SJSA1 (cell line): ENCODE measurements around the gene MARS1. TPM values are rescaled to one million over a fixed set of nuclear protein-coding genes. Genes with fewer than 3 reads are reported as not detected.
"Not testable (repeated sequence)": the region's sequence is repeated elsewhere in the genome, so short reads cannot be mapped to it uniquely, and the experiment has no call there.

ENCODE experiments used
- DNase-seq, 2 experiments: peaks; one replicate each; pipeline ENCODE4 v3.0.0-alpha.2; 2015 to 2020; ENCODE audit warnings: low spot score in 2 of 2, low read depth in 1 of 2
- H3K27ac ChIP-seq: fragments of 250-450 bp; sonication (Bioruptor Pico); 2 replicates; pipeline ENCODE4 v1.5.1; 2020; ENCODE audit warnings: mild to moderate bottlenecking, moderate library complexity
- H3K27me3 ChIP-seq: fragments of 250-450 bp; sonication (Bioruptor Pico); replicated peaks from 2 replicates; pipeline ENCODE4 v1.5.1; 2020; ENCODE audit warnings: mild to moderate bottlenecking, moderate library complexity
- H3K36me3 ChIP-seq: fragments of 250-450 bp; sonication (Bioruptor Pico); 2 replicates; pipeline ENCODE4 v1.5.1; 2020; ENCODE audit warnings: mild to moderate bottlenecking
- H3K4me1 ChIP-seq: fragments of 250-450 bp; sonication (Bioruptor Pico); replicated peaks from 2 replicates; pipeline ENCODE4 v1.6.1; 2021; ENCODE audit warnings: mild to moderate bottlenecking
- H3K4me3 ChIP-seq: fragments of 250-450 bp; sonication (Bioruptor Pico); 2 replicates; pipeline ENCODE4 v1.5.1; 2020; ENCODE audit warnings: mild to moderate bottlenecking
- H3K9me3 ChIP-seq: fragments of 250-450 bp; sonication (Bioruptor Pico); replicated peaks from 2 replicates; pipeline ENCODE4 v1.5.1; 2020; ENCODE audit warnings: mild to moderate bottlenecking
- total RNA-seq: library from RNA; depleted of rRNA; stranded (reverse); fragments of >200 nt; shearing (Covaris generic); gene quantifications from 2 replicates; pipeline ENCODE4 v1.2.3, GENCODE V29; 2014; rRNA removed

Gene MARS1
- 3,352 and 4,750 TPM in 2 replicates for total RNA-seq

GRCh38 chr12:57487597-57488401 lies at the start of gene MARS1:
TSS of gene MARS1 (plus strand) at chr12:57488068. CDS start at chr12:57488091, 23 bp downstream.
- H3K9me3 ChIP-seq: peaks cover 3% of the 10 kb centered on the region; the same call in 1 of the 2 replicates
- H3K4me1 ChIP-seq: peaks cover 38% of the 10 kb centered on the region
- no peaks in the 10 kb centered on the region for H3K27me3 ChIP-seq
- H3K4me3 ChIP-seq: peak within 1 kb of the TSS; percentile 67
- peak within 1 kb of the TSS; percentile 50 for H3K27ac ChIP-seq
- peak; percentile 100 for DNase-seq
- peaks cover 48% of the 10 kb centered on the region for H3K36me3 ChIP-seq

GRCh38 chr12:57438400-57438799 lies 49.5 kb upstream of the MARS1 start:
- Histone ChIP-seq H3K36me3 (no peaks in the 10 kb centered on the region), H3K4me1 (0 out of 2 replicates have a peak, but pooled peaks cover 3% of the 10 kb centered on the region), H3K4me3 (no peak overlapping the region), H3K27me3 (no peaks in the 10 kb centered on the region), H3K27ac (no peak overlapping the region), H3K9me3 (peaks cover 20% of the 10 kb centered on the region)
- no peak for DNase-seq

GRCh38 chr12:57439762-57440266 lies 48.1 kb upstream of the MARS1 start:
- Histone ChIP-seq H3K36me3 (no peaks in the 10 kb centered on the region), H3K4me3 (no peak overlapping the region), H3K27me3 (no peaks in the 10 kb centered on the region), H3K4me1 (0 out of 2 replicates have a peak, but pooled peaks cover 3% of the 10 kb centered on the region), H3K27ac (no peak overlapping the region), H3K9me3 (peaks cover 20% of the 10 kb centered on the region)
- peak; percentile 81 to 84 for DNase-seq

- H3K4me1 ChIP-seq, H3K36me3 ChIP-seq, H3K27ac ChIP-seq, DNase-seq, H3K4me3 ChIP-seq, H3K27me3 ChIP-seq: not testable (repeated sequence)
- H3K9me3 ChIP-seq: peaks cover 20% of the 10 kb centered on the region
Observed at GRCh38 chr12:57441393-57441792, 46.5 kb upstream of the MARS1 start.

GRCh38 chr12:57441846-57442427 lies 45.9 kb upstream of the MARS1 start:
- no peak overlapping the region for H3K27ac ChIP-seq
- H3K4me1 ChIP-seq: 0 out of 2 replicates have a peak, but pooled peaks cover 3% of the 10 kb centered on the region
- no peak for DNase-seq
- H3K27me3 ChIP-seq: no peaks in the 10 kb centered on the region
- no peak overlapping the region for H3K4me3 ChIP-seq
- peaks cover 20% of the 10 kb centered on the region for H3K9me3 ChIP-seq
- H3K36me3 ChIP-seq: no peaks in the 10 kb centered on the region

- peaks cover 20% of the 10 kb centered on the region for H3K9me3 ChIP-seq
- not testable (repeated sequence) for H3K4me1 ChIP-seq, H3K36me3 ChIP-seq, H3K27ac ChIP-seq, H3K27me3 ChIP-seq, H3K4me3 ChIP-seq
- DNase-seq: peak in 1 of 2 experiments; percentile 79
Observed at GRCh38 chr12:57444337-57444736, 43.5 kb upstream of the MARS1 start.

GRCh38 chr12:57444744-57445143 lies 43.1 kb upstream of the MARS1 start:
- H3K36me3 ChIP-seq: no peaks in the 10 kb centered on the region
- peak in 1 of 2 experiments; percentile 79 for DNase-seq
- peaks cover 20% of the 10 kb centered on the region for H3K9me3 ChIP-seq
- H3K4me1 ChIP-seq: 0 out of 2 replicates have a peak, but pooled peaks cover under 1% of the 10 kb centered on the region
- H3K27ac ChIP-seq: no peak overlapping the region
- no peak overlapping the region for H3K4me3 ChIP-seq
- no peaks in the 10 kb centered on the region for H3K27me3 ChIP-seq

- Histone ChIP-seq H3K9me3 (peaks cover 12% of the 10 kb centered on the region), H3K36me3 (no peaks in the 10 kb centered on the region), H3K4me3 (no peak overlapping the region), H3K27ac (no peak overlapping the region), H3K4me1 (peaks cover 4% of the 10 kb centered on the region), H3K27me3 (no peaks in the 10 kb centered on the region)
- peak; percentile 76 to 82 for DNase-seq
Observed at GRCh38 chr12:57446292-57446960, 41.4 kb upstream of the MARS1 start.

GRCh38 chr12:57448669-57449068 lies 39.2 kb upstream of the MARS1 start:
- Histone ChIP-seq H3K27me3 (no peaks in the 10 kb centered on the region), H3K4me3 (no peak overlapping the region), H3K4me1 (peaks cover 22% of the 10 kb centered on the region), H3K9me3 (no peaks in the 10 kb centered on the region; the same call in 1 of the 2 replicates), H3K27ac (no peak overlapping the region), H3K36me3 (no peaks in the 10 kb centered on the region)
- DNase-seq: peak in 1 of 2 experiments; percentile 73

- Histone ChIP-seq H3K27me3 (no peaks in the 10 kb centered on the region), H3K9me3 (no peaks in the 10 kb centered on the region; the same call in 1 of the 2 replicates), H3K27ac (no peak overlapping the region), H3K36me3 (no peaks in the 10 kb centered on the region), H3K4me1 (peaks cover 22% of the 10 kb centered on the region), H3K4me3 (no peak overlapping the region)
- DNase-seq: peak in 1 of 2 experiments; percentile 75
Observed at GRCh38 chr12:57449375-57449774, 38.5 kb upstream of the MARS1 start.

GRCh38 chr12:57450057-57450456 lies 37.8 kb upstream of the MARS1 start:
- no peak overlapping the region for H3K4me3 ChIP-seq
- H3K27me3 ChIP-seq: no peaks in the 10 kb centered on the region
- H3K9me3 ChIP-seq: no peaks in the 10 kb centered on the region; the same call in 1 of the 2 replicates
- no peak overlapping the region for H3K27ac ChIP-seq
- H3K4me1 ChIP-seq: peaks cover 25% of the 10 kb centered on the region
- no peak for DNase-seq
- H3K36me3 ChIP-seq: no peaks in the 10 kb centered on the region

GRCh38 chr12:57451233-57451778 lies 36.6 kb upstream of the MARS1 start:
- Histone ChIP-seq H3K4me1 (peaks cover 29% of the 10 kb centered on the region), H3K36me3 (peaks cover 11% of the 10 kb centered on the region), H3K27me3 (no peaks in the 10 kb centered on the region), H3K27ac (no peak overlapping the region), H3K9me3 (no peaks in the 10 kb centered on the region; the same call in 1 of the 2 replicates), H3K4me3 (no peak overlapping the region)
- DNase-seq: no peak

- no peaks in the 10 kb centered on the region for H3K27me3 ChIP-seq
- H3K36me3 ChIP-seq: peaks cover 21% of the 10 kb centered on the region
- no peak overlapping the region for H3K4me3 ChIP-seq
- H3K9me3 ChIP-seq: no peaks in the 10 kb centered on the region; the same call in 1 of the 2 replicates
- no peak for DNase-seq
- peak overlapping the region; percentile 45 for H3K27ac ChIP-seq
- H3K4me1 ChIP-seq: peaks cover 38% of the 10 kb centered on the region
Observed at GRCh38 chr12:57452181-57452936, 35.5 kb upstream of the MARS1 start.
